ENCODE data around the gene IFT172. TPM values are rescaled to one million over a fixed set of nuclear protein-coding genes. Genes with fewer than 3 reads are reported as not detected.

IFT172 gene
- total RNA-seq, 1 donor from 2014 or later, result 54.4 TPM

GRCh38 chr2:27494944-27495554 is 5.5 kb upstream of the IFT172 start, which contains the start of gene FNDC4:
FNDC4 (minus strand) TSS chr2:27495200; CDS start chr2:27494679, 521 bp downstream.
- no peak for DNase-seq (ENCODE audit: low spot score)

- DNase-seq (ENCODE audit: low spot score), result peak; percentile 21
Observed at GRCh38 chr2:27494284-27494943, 4.9 kb upstream of the IFT172 start.

GRCh38 chr2:27493948-27494283 is 4.4 kb upstream of the IFT172 start:
- no peak for DNase-seq (ENCODE audit: low spot score)

GRCh38 chr2:27492557-27492956 is 3.0 kb upstream of the IFT172 start:
- no peak for DNase-seq (ENCODE audit: low spot score)

GRCh38 chr2:27489118-27489497 is 435 bp downstream of the IFT172 start:
- DNase-seq (ENCODE audit: low spot score), result no peak

- DNase-seq (ENCODE audit: low spot score), result no peak
Observed at GRCh38 chr2:27485496-27485895, 4.0 kb downstream of the IFT172 start.

GRCh38 chr2:27471961-27472360 is 17.6 kb downstream of the IFT172 start:
- no peak for DNase-seq (ENCODE audit: low spot score)

- DNase-seq (ENCODE audit: low spot score), result no peak
Observed at GRCh38 chr2:27464443-27464842, 25.1 kb downstream of the IFT172 start.

- no peak for DNase-seq (ENCODE audit: low spot score)
Observed at GRCh38 chr2:27461118-27461517, 28.4 kb downstream of the IFT172 start.

GRCh38 chr2:27453968-27454367 is 35.6 kb downstream of the IFT172 start:
- DNase-seq (ENCODE audit: low spot score), result no peak

GRCh38 chr2:27451095-27451494 is 38.4 kb downstream of the IFT172 start:
- no peak for DNase-seq (ENCODE audit: low spot score)

GRCh38 chr2:27448381-27448780 is 41.2 kb downstream of the IFT172 start:
- no peak for DNase-seq (ENCODE audit: low spot score)

GRCh38 chr2:27446057-27446456 is 43.5 kb downstream of the IFT172 start:
- DNase-seq (ENCODE audit: low spot score), result peak; percentile 86

GRCh38 chr2:27445615-27446014 is 43.9 kb downstream of the IFT172 start:
- no peak for DNase-seq (ENCODE audit: low spot score)

- no peak for DNase-seq (ENCODE audit: low spot score)
Observed at GRCh38 chr2:27445155-27445554, 44.4 kb downstream of the IFT172 start.

GRCh38 chr2:27442920-27443282 is 46.6 kb downstream of the IFT172 start:
- DNase-seq (ENCODE audit: low spot score), result no peak

- DNase-seq (ENCODE audit: low spot score), result peak; percentile 56
Observed at GRCh38 chr2:27441958-27442919, 47.3 kb downstream of the IFT172 start, which contains the start of gene KRTCAP3. KRTCAP3 (plus strand) TSS chr2:27442381; CDS start chr2:27442413, 32 bp downstream.

GRCh38 chr2:27441226-27441926 is 48.2 kb downstream of the IFT172 start:
- DNase-seq (ENCODE audit: low spot score), result no peak

GRCh38 chr2:27435628-27436027 is 53.9 kb downstream of the IFT172 start:
- DNase-seq (ENCODE audit: low spot score), result no peak

GRCh38 chr2:27431395-27431794 is 58.1 kb downstream of the IFT172 start:
- no peak for DNase-seq (ENCODE audit: low spot score)

- DNase-seq (ENCODE audit: low spot score), result peak; percentile 81
Observed at GRCh38 chr2:27428978-27429541, 60.5 kb downstream of the IFT172 start.
